IMR-90 (cell line): ENCODE measurements around the gene SCAMP2. TPM values are rescaled to one million over a fixed set of nuclear protein-coding genes. Genes with fewer than 3 reads are reported as not detected.

Experiments
- ATAC-seq: fragments of 200-7000 bp; cut with Tn5 transposase; 2 replicates; pipeline ENCODE4 v1.9.1; 2020; ENCODE audit warnings: low read depth, mild to moderate bottlenecking, moderate library complexity
- BruUV-seq: library from RNA; stranded (reverse); fragments of 400-500 nt; replicated peaks from 2 replicates; lab custom pipeline; 2021; lab: Mats Ljungman, UMichigan
- CTCF ChIA-PET: fragments of 300-600 bp; formaldehyde crosslinking; extraction: SDS; loops from one replicate; lab custom pipeline; 2021; ENCODE audit warnings: antibody characterized with exemption; lab: Yijun Ruan, JAX
- POLR2A ChIA-PET: fragments of 300-600 bp; sonication (Branson Sonifier 250); formaldehyde crosslinking; loops from one replicate; lab custom pipeline; 2022; ENCODE audit warnings: antibody characterized with exemption; ENCODE audit not compliant: unreplicated experiment; lab: Charles Lee
- DNase-seq: peaks from one replicate; pipeline ENCODE4 v3.0.0; 2013
- H2AFZ ChIP-seq: replicated peaks from 2 replicates; pipeline ENCODE3; 2013; ENCODE audit warnings: low read length, mild to moderate bottlenecking; ENCODE audit not compliant: poor library complexity
- H2AK5ac ChIP-seq: 2 replicates; pipeline ENCODE4 v1.6.1; 2013; ENCODE audit warnings: low read depth, low read length, inconsistent platforms
- H2AK9ac ChIP-seq: replicated peaks from 2 replicates; pipeline ENCODE3; 2013; ENCODE audit warnings: mild to moderate bottlenecking, low read depth, low read length, moderate library complexity; ENCODE audit not compliant: poor library complexity
- H2BK120ac ChIP-seq: 2 replicates; pipeline ENCODE4 v1.6.1; 2013; ENCODE audit warnings: low read depth, low read length, inconsistent platforms
- H2BK15ac ChIP-seq: 3 replicates; pipeline ENCODE4 v1.6.1; 2013; ENCODE audit warnings: low read depth, low read length, inconsistent platforms
- H2BK20ac ChIP-seq: 2 replicates; pipeline ENCODE4 v1.6.1; 2013; ENCODE audit warnings: low read depth, mild to moderate bottlenecking, inconsistent platforms, low read length, moderate library complexity
- H2BK5ac ChIP-seq: 2 replicates; pipeline ENCODE4 v1.6.1; 2013; ENCODE audit warnings: mild to moderate bottlenecking, low read depth, low read length, inconsistent platforms; ENCODE audit not compliant: poor library complexity, severe bottlenecking
- H3K14ac ChIP-seq: replicated peaks from 2 replicates; pipeline ENCODE4 v1.6.1; 2013; ENCODE audit warnings: low read depth, low read length, inconsistent platforms
- H3K18ac ChIP-seq: 2 replicates; pipeline ENCODE4 v1.6.1; 2013; ENCODE audit warnings: low read depth, low read length, control low read depth
- H3K23ac ChIP-seq: 2 replicates; pipeline ENCODE4 v1.6.1; 2013; ENCODE audit warnings: low read depth, low read length, inconsistent platforms
- H3K27ac ChIP-seq: 2 replicates; pipeline ENCODE4 v1.5.1; 2013; ENCODE audit warnings: mild to moderate bottlenecking, control low read depth, low read length; ENCODE audit not compliant: insufficient read depth
- H3K27me3 ChIP-seq: 2 replicates; pipeline ENCODE4 v1.6.1; 2013; ENCODE audit warnings: low read length; ENCODE audit not compliant: control insufficient read depth, insufficient read depth
- H3K36me3 ChIP-seq: 2 replicates; pipeline ENCODE4 v1.6.1; 2013; ENCODE audit warnings: low read length, mixed read lengths; ENCODE audit not compliant: control insufficient read depth, insufficient read depth
- H3K4ac ChIP-seq: 2 replicates; pipeline ENCODE4 v1.6.1; 2013; ENCODE audit warnings: low read depth, low read length, inconsistent platforms
- H3K4me1 ChIP-seq: 2 replicates; pipeline ENCODE4 v1.6.1; 2013; ENCODE audit warnings: low read length, mixed read lengths; ENCODE audit not compliant: control insufficient read depth, insufficient read depth
- H3K4me2 ChIP-seq: 2 replicates; pipeline ENCODE4 v1.6.1; 2013; ENCODE audit warnings: low read depth, mild to moderate bottlenecking, control low read depth, low read length, moderate library complexity
- H3K4me3 ChIP-seq: 2 replicates; pipeline ENCODE4 v1.5.1; 2013; ENCODE audit warnings: low read depth, mild to moderate bottlenecking, control low read depth, low read length, moderate library complexity; ENCODE audit not compliant: insufficient read depth
- H3K56ac ChIP-seq: 2 replicates; pipeline ENCODE4 v1.6.1; 2013; ENCODE audit warnings: low read length, inconsistent platforms; ENCODE audit not compliant: insufficient read depth; ENCODE audit errors: extremely low read depth
- H3K79me1 ChIP-seq, 2 experiments: 2 replicates each; pipeline ENCODE4 v1.6.1; 2013; ENCODE audit warnings: low read length in 2 of 2, inconsistent platforms in 1 of 2, low read depth in 1 of 2
- H3K9ac ChIP-seq: 2 replicates; pipeline ENCODE4 v1.6.1; 2013; ENCODE audit warnings: low read depth, low read length, control low read depth
- H3K9me1 ChIP-seq: 2 replicates; pipeline ENCODE4 v1.6.1; 2013; ENCODE audit warnings: low read length, inconsistent platforms; ENCODE audit not compliant: insufficient read depth
- H3K9me3 ChIP-seq: 2 replicates; pipeline ENCODE4 v1.6.1; 2013; ENCODE audit warnings: low read length; ENCODE audit not compliant: control insufficient read depth, insufficient read depth
- H4K20me1 ChIP-seq: 2 replicates; pipeline ENCODE4 v1.6.1; 2013; ENCODE audit warnings: low read length, inconsistent platforms; ENCODE audit not compliant: insufficient read depth
- H4K5ac ChIP-seq: 2 replicates; pipeline ENCODE4 v1.6.1; 2013; ENCODE audit warnings: mild to moderate bottlenecking, low read depth, low read length, control low read depth
- H4K8ac ChIP-seq, 2 experiments: 2 replicates each; pipeline ENCODE4 v1.6.1; 2013; ENCODE audit warnings: low read depth in 2 of 2, low read length in 2 of 2, control low read depth in 1 of 2, inconsistent platforms in 1 of 2
- H4K91ac ChIP-seq: 2 replicates; pipeline ENCODE4 v1.6.1; 2013; ENCODE audit warnings: low read depth, low read length, inconsistent platforms; ENCODE audit not compliant: insufficient read depth
- BHLHE40 ChIP-seq: fragments of 150-350 bp; IDR thresholded peaks from 2 replicates; pipeline ENCODE4 v1.6.1; 2016; ENCODE audit warnings: mild to moderate bottlenecking, low read depth, low read length
- CEBPB ChIP-seq: IDR thresholded peaks from 2 replicates; pipeline ENCODE4 v1.6.1; 2012; ENCODE audit warnings: low read depth, low read length, improper control_type of control experiment
- CHD1 ChIP-seq: IDR thresholded peaks from 2 replicates; pipeline ENCODE4 v1.6.1; 2012; ENCODE audit warnings: low read depth, low read length, improper control_type of control experiment
- FOS ChIP-seq: fragments of 150-350 bp; IDR thresholded peaks from 2 replicates; pipeline ENCODE4 v1.6.1; 2016; ENCODE audit warnings: low read depth, low read length
- MAFK ChIP-seq: IDR thresholded peaks from 2 replicates; pipeline ENCODE4 v1.6.1; 2012; ENCODE audit warnings: low read depth, low read length, improper control_type of control experiment
- MAZ ChIP-seq: IDR thresholded peaks from 2 replicates; pipeline ENCODE4 v1.6.1; 2012; ENCODE audit warnings: low read depth, mild to moderate bottlenecking, low read length, improper control_type of control experiment, moderate library complexity, borderline replicate concordance
- MXI1 ChIP-seq: IDR thresholded peaks from 2 replicates; pipeline ENCODE4 v1.6.1; 2012; ENCODE audit warnings: low read depth, mild to moderate bottlenecking, low read length, moderate library complexity, borderline replicate concordance
- NFE2L2 ChIP-seq: fragments of 150-350 bp; IDR thresholded peaks from 2 replicates; pipeline ENCODE4 v1.6.1; 2016; ENCODE audit warnings: low read depth, mild to moderate bottlenecking, low read length
- POLR2A ChIP-seq: IDR thresholded peaks from 2 replicates; pipeline ENCODE4 v1.6.1; 2012; ENCODE audit warnings: mild to moderate bottlenecking, low read depth, low read length
- RAD21 ChIP-seq: IDR thresholded peaks from 2 replicates; pipeline ENCODE4 v1.6.1; 2012; ENCODE audit warnings: low read length, improper control_type of control experiment
- RCOR1 ChIP-seq: IDR thresholded peaks from 2 replicates; pipeline ENCODE4 v1.6.1; 2012; ENCODE audit warnings: mild to moderate bottlenecking, low read length, improper control_type of control experiment; ENCODE audit not compliant: insufficient replicate concordance
- RFX5 ChIP-seq: IDR thresholded peaks from 2 replicates; pipeline ENCODE4 v1.8.0; 2012; ENCODE audit warnings: low read depth, mild to moderate bottlenecking, low read length, moderate library complexity
- SMC3 ChIP-seq: fragments of 150-350 bp; IDR thresholded peaks from 2 replicates; pipeline ENCODE4 v1.6.1; 2016; ENCODE audit warnings: low read depth, mild to moderate bottlenecking, antibody characterized with exemption, low read length, moderate library complexity
- WGBS, 2 experiments: methylation state at CpG; one replicate each; pipeline versions ENCODE4 v1.1.5 to v1.1.7; 2013; ENCODE audit warnings: missing lambda C conversion rate in 2 of 2; ENCODE audit not compliant: insufficient read length in 1 of 2; ENCODE audit errors: extremely low coverage in 2 of 2; 5-methylcytosine and 5-hydroxymethylcytosine counted together
- dilution Hi-C: fragments of 300-500 bp; cut with HindIII; formaldehyde crosslinking; loops from one replicate; pipeline ENCODE4 v1.14.3; 2018; ENCODE audit warnings: low sequenced_read_pairs; ENCODE audit not compliant: unreplicated experiment
- in situ Hi-C: fragments of 300-500 bp; cut with MboI; formaldehyde crosslinking; loops from 3 replicates; pipeline ENCODE4 v1.14.3; 2019; ENCODE audit warnings: low sequenced_read_pairs, inconsistent platforms, mixed read lengths
- intact Hi-C: fragments of 100-400 bp; cut with micrococcal nuclease; formaldehyde crosslinking; loops from 2 replicates; pipeline ENCODE4 v1.10.0; 2022
- polyA plus RNA-seq, 3 experiments: library from polyadenylated mRNA; depleted of rRNA; stranded (reverse); fragments of >200 nt; gene quantifications; 2 replicates each; pipeline ENCODE4 v1.2.3, GENCODE V29; 2012; ENCODE audit warnings: low replicate concordance in 1 of 3
- total RNA-seq: library from RNA; depleted of rRNA; stranded (reverse); fragments of >200 nt; gene quantifications from 2 replicates; pipeline ENCODE4 v1.2.3, GENCODE V29; 2012
- TF ChIP-seq, protein P1 (sequence below): fragments of 150-350 bp; IDR thresholded peaks from 2 replicates; pipeline ENCODE4 v1.6.1; 2016; ENCODE audit warnings: low read depth, mild to moderate bottlenecking, low read length, moderate library complexity, borderline replicate concordance
- TF ChIP-seq, protein P2 (sequence below): conservative IDR thresholded peaks from 2 replicates; pipeline ENCODE4 v1.5.1; 2012; ENCODE audit warnings: mild to moderate bottlenecking, low read depth, low read length, improper control_type of control experiment
- TF ChIP-seq, protein P3 (sequence below): fragments of 150-350 bp; IDR thresholded peaks from 2 replicates; pipeline ENCODE4 v1.6.1; 2017; ENCODE audit warnings: mild to moderate bottlenecking, antibody characterized with exemption, low read length, low read depth

SCAMP2 gene
- total and polyA plus RNA-seq, 2 of the 4 experiments (the other 2 are of a cell fraction), result 25.8 to 111 TPM

DNA sequence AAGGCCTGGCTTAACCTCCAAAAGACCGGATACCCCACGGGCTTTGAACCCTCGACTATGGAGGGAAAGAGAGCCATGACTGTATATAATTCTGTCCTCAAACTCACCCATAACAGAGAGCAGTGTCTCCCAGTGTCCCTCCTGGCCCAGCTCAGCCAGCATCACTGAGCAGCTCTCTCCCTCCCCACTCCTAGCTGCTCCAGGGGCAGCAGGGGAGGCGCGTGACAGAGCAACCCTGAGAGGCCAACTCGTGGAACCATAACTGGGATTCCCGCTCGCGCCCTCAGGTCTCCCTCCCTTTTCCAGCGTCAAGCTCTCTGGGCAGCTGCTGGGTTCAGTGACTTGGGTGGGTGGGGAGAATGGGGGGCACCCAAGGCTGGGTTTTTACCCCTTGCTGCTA lies 47.3 kb downstream of the SCAMP2 start:
- WGBS, 2 experiments, result no CpG with 5 or more reads among the region's 10 CpGs
- H4K5ac ChIP-seq, result no peak overlapping the region
- no peaks in the 10 kb centered on the region for H3K9me1 ChIP-seq
- BruUV-seq, result no TSS peak
- intact Hi-C loops, result no loop called here
- dilution Hi-C loops, result no loop called here
- H2BK5ac ChIP-seq, result no peak overlapping the region
- no peaks in the 10 kb centered on the region; the same call in 1 of the 2 replicates for H4K20me1 ChIP-seq
- no peak overlapping the region for H4K8ac ChIP-seq
- no peak overlapping the region for H2AK9ac ChIP-seq
- ATAC-seq (no peak), DNase-seq (no peak)
- H3K18ac ChIP-seq, result no peak overlapping the region
- H3K4ac ChIP-seq, result no peak overlapping the region
- no peak overlapping the region for H2AFZ ChIP-seq
- H3K23ac ChIP-seq, result no peak overlapping the region
- H2BK20ac ChIP-seq, result no peak overlapping the region
- no peak overlapping the region for H3K9ac ChIP-seq
- H3K4me3 ChIP-seq, result no peak overlapping the region
- H3K79me1 ChIP-seq, result no peaks in the 10 kb centered on the region
- no peak overlapping the region for H2BK120ac ChIP-seq
- no peak overlapping the region for H3K4me2 ChIP-seq
- no peak overlapping the region for H3K14ac ChIP-seq
- H2AK5ac ChIP-seq, result no peak overlapping the region
- no peak overlapping the region for H3K56ac ChIP-seq
- H4K91ac ChIP-seq, result no peak overlapping the region
- ChIA-PET POLR2A (no interaction called here), CTCF (no interaction called here)
- H3K36me3 ChIP-seq, result no peaks in the 10 kb centered on the region
- H2BK15ac ChIP-seq, result no peak overlapping the region
- no peaks in the 10 kb centered on the region for H3K4me1 ChIP-seq
- in situ Hi-C loops, result no loop called here
- no peak overlapping the region for H3K27ac ChIP-seq
- TF ChIP-seq CEBPB (no peak), MAFK (no peak), RCOR1 (no peak), RFX5 (no peak), MXI1 (no peak), RAD21 (no peak), BHLHE40 (no peak), NFE2L2 (no peak), MAZ (no peak), SMC3 (no peak), POLR2A (no peak), FOS (no peak), CHD1 (no peak)
- TF ChIP-seq, protein P1, sequence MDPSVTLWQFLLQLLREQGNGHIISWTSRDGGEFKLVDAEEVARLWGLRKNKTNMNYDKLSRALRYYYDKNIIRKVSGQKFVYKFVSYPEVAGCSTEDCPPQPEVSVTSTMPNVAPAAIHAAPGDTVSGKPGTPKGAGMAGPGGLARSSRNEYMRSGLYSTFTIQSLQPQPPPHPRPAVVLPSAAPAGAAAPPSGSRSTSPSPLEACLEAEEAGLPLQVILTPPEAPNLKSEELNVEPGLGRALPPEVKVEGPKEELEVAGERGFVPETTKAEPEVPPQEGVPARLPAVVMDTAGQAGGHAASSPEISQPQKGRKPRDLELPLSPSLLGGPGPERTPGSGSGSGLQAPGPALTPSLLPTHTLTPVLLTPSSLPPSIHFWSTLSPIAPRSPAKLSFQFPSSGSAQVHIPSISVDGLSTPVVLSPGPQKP, result no peak
- TF ChIP-seq, protein P2, sequence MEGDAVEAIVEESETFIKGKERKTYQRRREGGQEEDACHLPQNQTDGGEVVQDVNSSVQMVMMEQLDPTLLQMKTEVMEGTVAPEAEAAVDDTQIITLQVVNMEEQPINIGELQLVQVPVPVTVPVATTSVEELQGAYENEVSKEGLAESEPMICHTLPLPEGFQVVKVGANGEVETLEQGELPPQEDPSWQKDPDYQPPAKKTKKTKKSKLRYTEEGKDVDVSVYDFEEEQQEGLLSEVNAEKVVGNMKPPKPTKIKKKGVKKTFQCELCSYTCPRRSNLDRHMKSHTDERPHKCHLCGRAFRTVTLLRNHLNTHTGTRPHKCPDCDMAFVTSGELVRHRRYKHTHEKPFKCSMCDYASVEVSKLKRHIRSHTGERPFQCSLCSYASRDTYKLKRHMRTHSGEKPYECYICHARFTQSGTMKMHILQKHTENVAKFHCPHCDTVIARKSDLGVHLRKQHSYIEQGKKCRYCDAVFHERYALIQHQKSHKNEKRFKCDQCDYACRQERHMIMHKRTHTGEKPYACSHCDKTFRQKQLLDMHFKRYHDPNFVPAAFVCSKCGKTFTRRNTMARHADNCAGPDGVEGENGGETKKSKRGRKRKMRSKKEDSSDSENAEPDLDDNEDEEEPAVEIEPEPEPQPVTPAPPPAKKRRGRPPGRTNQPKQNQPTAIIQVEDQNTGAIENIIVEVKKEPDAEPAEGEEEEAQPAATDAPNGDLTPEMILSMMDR, result no peak
- TF ChIP-seq, protein P3, sequence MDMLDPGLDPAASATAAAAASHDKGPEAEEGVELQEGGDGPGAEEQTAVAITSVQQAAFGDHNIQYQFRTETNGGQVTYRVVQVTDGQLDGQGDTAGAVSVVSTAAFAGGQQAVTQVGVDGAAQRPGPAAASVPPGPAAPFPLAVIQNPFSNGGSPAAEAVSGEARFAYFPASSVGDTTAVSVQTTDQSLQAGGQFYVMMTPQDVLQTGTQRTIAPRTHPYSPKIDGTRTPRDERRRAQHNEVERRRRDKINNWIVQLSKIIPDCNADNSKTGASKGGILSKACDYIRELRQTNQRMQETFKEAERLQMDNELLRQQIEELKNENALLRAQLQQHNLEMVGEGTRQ, result no peak
- peaks cover 66% of the 10 kb centered on the region for H3K27me3 ChIP-seq
- no peaks in the 10 kb centered on the region for H3K9me3 ChIP-seq
